Glutamatergic neuron (in vitro differentiated cells): Measurements from ENCODE around the gene PCDHA1. TPM values are rescaled to one million over a fixed set of nuclear protein-coding genes. Genes with fewer than 3 reads are reported as not detected.
A peak's percentile ranks its signal among the peaks of the same experiment; 100 is the strongest.

Experiments
- DNase-seq: peaks from one replicate; pipeline ENCODE4 v3.0.0; 2022
- H3K27ac Mint-ChIP-seq: one replicate; pipeline ENCODE4 v1.8.0; 2020; ENCODE audit warnings: mild to moderate bottlenecking, mixed read lengths, inconsistent platforms; ENCODE audit not compliant: unreplicated experiment
- H3K27me3 Mint-ChIP-seq: one replicate; pipeline ENCODE4 v1.8.0; 2020; ENCODE audit warnings: mild to moderate bottlenecking, moderate library complexity, mixed read lengths, inconsistent platforms; ENCODE audit not compliant: unreplicated experiment
- H3K36me3 Mint-ChIP-seq: one replicate; pipeline ENCODE4 v1.8.0; 2020; ENCODE audit warnings: mild to moderate bottlenecking, mixed read lengths, inconsistent platforms; ENCODE audit not compliant: unreplicated experiment
- H3K4me1 Mint-ChIP-seq: one replicate; pipeline ENCODE4 v1.8.0; 2020; ENCODE audit warnings: mild to moderate bottlenecking, low read depth, mixed read lengths, inconsistent platforms; ENCODE audit not compliant: unreplicated experiment
- H3K4me3 Mint-ChIP-seq: one replicate; pipeline ENCODE4 v1.8.0; 2020; ENCODE audit warnings: mild to moderate bottlenecking, mixed read lengths, inconsistent platforms; ENCODE audit not compliant: unreplicated experiment
- H3K9me3 Mint-ChIP-seq: one replicate; pipeline ENCODE4 v1.8.0; 2020; ENCODE audit warnings: mild to moderate bottlenecking, moderate library complexity, mixed read lengths, inconsistent platforms; ENCODE audit not compliant: unreplicated experiment
- CTCF ChIP-seq: fragments of 200-600 bp; sonication (generic); IDR thresholded peaks from one replicate; pipeline ENCODE4 v1.5.0; 2021; ENCODE audit not compliant: partially characterized antibody, unreplicated experiment
- total RNA-seq: library from RNA; stranded (reverse); fragmentation: NEBNext Ultra II Directional; extraction: Animal tissue kit (Norgen Biotek cat#: 25700); gene quantifications from one replicate; pipeline ENCODE4 v1.2.1, GENCODE V29; 2021; ENCODE audit not compliant: unreplicated experiment

The PCDHA1 gene
- total RNA-seq, 1 donor from 2014 or later, result 0.69 TPM

- Mint-ChIP-seq H3K27ac (no peak overlapping the region), H3K9me3 (peaks cover 5% of the 10 kb centered on the region), H3K27me3 (peaks cover 2% of the 10 kb centered on the region), H3K4me3 (peak overlapping the region; percentile 27), H3K4me1 (peaks cover 13% of the 10 kb centered on the region), H3K36me3 (no peaks in the 10 kb centered on the region)
- TF ChIP-seq CTCF, result no peak
- DNase-seq, result no peak
Measured at GRCh38 chr5:140964356-140964755, 178.4 kb downstream of the PCDHA1 start.

- Mint-ChIP-seq H3K27me3 (peaks cover 2% of the 10 kb centered on the region), H3K36me3 (no peaks in the 10 kb centered on the region), H3K4me1 (peaks cover 13% of the 10 kb centered on the region), H3K27ac (peak overlapping the region; percentile 86), H3K4me3 (peak overlapping the region; percentile 89), H3K9me3 (peaks cover 5% of the 10 kb centered on the region)
- DNase-seq, result no peak
- no peak for TF ChIP-seq CTCF
Measured at GRCh38 chr5:140965905-140966292, 180.0 kb downstream of the PCDHA1 start.

DNA sequence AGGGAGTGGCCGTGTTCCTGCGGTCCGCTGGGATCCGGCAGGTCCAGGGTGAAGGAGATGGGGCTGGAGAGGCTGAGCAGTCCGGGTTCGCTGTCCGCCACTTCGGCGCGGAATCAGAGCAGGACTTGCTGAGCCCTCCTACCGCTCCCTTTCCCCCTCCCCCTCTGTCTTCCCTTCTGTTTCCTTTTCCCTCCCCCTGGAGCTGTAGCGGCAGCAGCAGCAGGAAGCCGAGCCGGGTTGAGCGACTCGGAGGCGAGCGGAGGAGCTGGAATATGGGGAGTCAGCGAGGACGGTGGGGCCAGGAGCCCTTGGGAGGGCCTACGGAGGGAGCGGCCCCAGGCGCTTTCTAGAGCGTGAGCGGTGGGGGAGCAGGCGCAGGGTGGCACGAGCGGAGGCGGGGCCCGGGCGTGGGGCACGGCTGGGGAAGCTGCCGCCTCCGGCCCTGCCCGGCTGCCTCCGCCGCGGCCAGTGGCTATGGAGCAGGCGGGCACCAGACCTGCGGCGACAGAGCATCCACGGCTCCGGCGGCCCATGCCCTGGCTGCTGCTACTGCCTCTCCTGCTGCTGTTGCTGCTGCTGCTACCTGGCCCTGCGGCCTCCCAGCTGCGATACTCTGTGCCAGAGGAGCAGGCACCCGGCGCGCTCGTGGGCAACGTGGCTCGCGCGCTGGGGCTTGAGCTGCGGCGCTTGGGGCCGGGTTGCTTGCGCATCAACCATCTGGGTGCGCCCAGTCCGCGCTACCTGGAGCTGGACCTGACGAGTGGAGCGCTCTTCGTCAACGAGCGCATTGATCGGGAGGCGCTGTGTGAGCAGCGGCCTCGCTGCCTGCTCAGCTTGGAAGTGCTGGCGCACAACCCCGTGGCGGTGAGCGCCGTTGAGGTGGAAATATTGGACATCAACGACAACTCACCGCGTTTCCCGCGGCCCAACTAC lies 180.6 kb downstream of the PCDHA1 start, which contains the start of gene PCDHAC2:
Gene PCDHAC2, plus strand, starts transcription at position 184 of the 933 bp plus-strand sequence. Its CDS starts 291 bp downstream, at position 475.
- Mint-ChIP-seq H3K27ac (peak within 1 kb of the TSS; percentile 86), H3K36me3 (no peaks in the 10 kb centered on the region), H3K4me3 (peak within 1 kb of the TSS; percentile 89), H3K4me1 (peaks cover 13% of the 10 kb centered on the region), H3K27me3 (peaks cover 2% of the 10 kb centered on the region), H3K9me3 (peaks cover 5% of the 10 kb centered on the region)
- peak; percentile 75 for DNase-seq
- TF ChIP-seq CTCF, result no peak

GRCh38 chr5:140967226-140967893 lies 181.4 kb downstream of the PCDHA1 start:
- H3K27ac Mint-ChIP-seq, result no peak overlapping the region
- no peak for TF ChIP-seq CTCF
- peaks cover 13% of the 10 kb centered on the region for H3K4me1 Mint-ChIP-seq
- peaks cover 2% of the 10 kb centered on the region for H3K27me3 Mint-ChIP-seq
- peak overlapping the region; percentile 81 for H3K4me3 Mint-ChIP-seq
- H3K9me3 Mint-ChIP-seq, result peaks cover 5% of the 10 kb centered on the region
- no peaks in the 10 kb centered on the region for H3K36me3 Mint-ChIP-seq
- DNase-seq, result no peak

DNA sequence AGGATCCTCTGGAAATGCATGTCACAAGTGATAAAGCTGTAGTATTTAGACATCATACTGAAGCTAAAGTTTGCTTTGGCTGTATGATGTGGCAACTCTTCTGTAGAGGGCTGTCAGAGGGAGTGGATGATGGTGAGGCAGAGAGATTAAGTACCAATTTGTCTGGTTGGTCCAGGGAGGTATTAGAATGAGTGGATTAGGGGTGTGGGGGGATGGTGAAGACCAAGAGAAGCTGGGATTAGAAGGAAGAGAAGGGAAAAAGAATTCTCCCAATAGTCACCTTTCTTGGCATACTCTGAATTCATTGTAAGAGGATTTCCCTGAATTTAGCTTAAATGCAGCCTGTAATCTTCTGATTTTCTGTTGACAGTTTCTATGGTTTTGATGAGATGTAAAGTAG lies 183.9 kb downstream of the PCDHA1 start:
- no peak for DNase-seq
- Mint-ChIP-seq H3K4me1 (peaks cover 7% of the 10 kb centered on the region), H3K27ac (no peak overlapping the region), H3K27me3 (peaks cover 2% of the 10 kb centered on the region), H3K4me3 (no peak overlapping the region), H3K36me3 (no peaks in the 10 kb centered on the region), H3K9me3 (peaks cover 4% of the 10 kb centered on the region)
- TF ChIP-seq CTCF, result no peak
